Measurements from ENCODE around the gene ZCCHC3. TPM values are rescaled to one million over a fixed set of nuclear protein-coding genes. Genes with fewer than 3 reads are reported as not detected.

ZCCHC3 gene
- total and polyA plus RNA-seq, 2 donors (not counting 3 experiments of a cell fraction or from before 2014, with no cell fraction given), result 14.8 to 22.0 TPM

DNA sequence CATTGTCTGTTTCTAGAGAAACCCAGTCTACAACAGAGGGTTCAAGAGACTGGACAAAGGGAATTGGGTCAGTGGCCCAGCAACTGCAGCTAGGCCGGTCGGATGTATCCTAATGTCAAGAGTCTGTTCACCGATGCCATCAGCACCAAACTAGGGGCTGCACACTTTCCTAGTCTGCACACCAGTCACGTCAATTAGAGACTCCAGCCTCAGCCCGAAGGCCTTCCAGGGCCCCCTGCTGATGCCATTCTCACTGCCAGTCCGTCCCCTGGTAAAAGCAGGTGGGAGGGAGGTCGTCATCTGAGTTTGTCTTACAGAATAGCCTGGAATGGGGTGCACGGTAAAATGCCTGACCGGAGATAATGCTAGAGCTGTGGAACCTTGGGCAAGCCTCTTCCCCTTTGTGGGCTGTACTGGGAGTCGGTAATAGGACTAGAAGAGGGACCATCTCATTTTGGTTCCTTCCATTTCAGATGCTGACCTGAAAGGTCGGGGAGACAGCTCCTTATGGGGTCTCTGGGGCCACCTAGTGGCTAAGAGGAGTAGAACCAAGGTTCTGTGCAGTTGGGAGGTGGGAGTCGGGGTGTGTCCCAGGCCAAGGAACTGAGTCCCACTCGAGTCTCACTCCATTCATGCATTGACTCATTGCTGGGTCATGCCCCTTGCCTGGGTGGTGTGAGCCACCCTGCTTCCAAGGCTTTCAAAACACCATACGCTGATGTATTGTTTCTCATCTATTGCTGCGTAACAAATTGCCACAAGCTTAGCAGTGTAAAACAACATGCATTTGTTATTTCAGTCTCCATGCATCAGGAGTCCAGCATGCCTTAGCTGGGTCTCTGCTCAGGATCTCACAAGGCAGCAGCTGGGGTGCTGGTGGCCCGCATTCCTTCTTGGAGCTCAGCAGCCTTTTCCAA lies 33.1 kb downstream of the ZCCHC3 start:
- no peaks in the 10 kb centered on the region for H3K9me3 ChIP-seq (replicated peaks; ENCODE audit: control insufficient read depth, insufficient read depth, low read length)
- H3K36me3 ChIP-seq (ENCODE audit: control insufficient read depth in 2 of 2, extremely low read depth in 1 of 2, insufficient read depth in 2 of 2, low read length in 2 of 2), result no peaks in the 10 kb centered on the region
- H3K79me2 ChIP-seq (ENCODE audit: control insufficient read depth, insufficient read depth, low read length), result peaks cover 15% of the 10 kb centered on the region
- ChIA-PET CTCF (interaction anchor here (0.5 to 4.6 kb wide), 32 partner anchors 9 to 315 kb away, joined by 3 to 66 read pairs (median 6); partner anchors contain the start of genes DEFB132, NRSN2 and ZCCHC3), POLR2A (interaction anchor here (2.0 kb wide), 1 partner anchor 15 kb away, joined by 4 read pairs; no protein-coding TSS in a partner anchor)
- H2AFZ ChIP-seq (ENCODE audit: low read depth, low read length), result no peak overlapping the region
- H3K27ac ChIP-seq (ENCODE audit: insufficient read depth, low read depth, low read length), result no peak overlapping the region
- H3K4me1 ChIP-seq (ENCODE audit: control insufficient read depth, extremely low read depth, insufficient read depth, low read length), result peaks cover 16% of the 10 kb centered on the region
- H4K20me1 ChIP-seq (replicated peaks; ENCODE audit: control insufficient read depth, extremely low read depth, insufficient read depth, low read length), result no peaks in the 10 kb centered on the region
- no peak for TF ChIP-seq EZH2 (IDR thresholded peaks at IDR 0.05; ENCODE audit: borderline replicate concordance, low read depth, low read length, severe bottlenecking)
- TF ChIP-seq FOS (IDR thresholded peaks at IDR 0.05; ENCODE audit: borderline replicate concordance, insufficient read depth, low read length), result no peak
- no peak for TF ChIP-seq MYC (IDR thresholded peaks at IDR 0.05; ENCODE audit: low read depth, low read length)
- no peak for TF ChIP-seq POLR2AphosphoS5 (IDR thresholded peaks at IDR 0.05; ENCODE audit: insufficient read depth, low read depth, low read length)
- TF ChIP-seq, protein P1, sequence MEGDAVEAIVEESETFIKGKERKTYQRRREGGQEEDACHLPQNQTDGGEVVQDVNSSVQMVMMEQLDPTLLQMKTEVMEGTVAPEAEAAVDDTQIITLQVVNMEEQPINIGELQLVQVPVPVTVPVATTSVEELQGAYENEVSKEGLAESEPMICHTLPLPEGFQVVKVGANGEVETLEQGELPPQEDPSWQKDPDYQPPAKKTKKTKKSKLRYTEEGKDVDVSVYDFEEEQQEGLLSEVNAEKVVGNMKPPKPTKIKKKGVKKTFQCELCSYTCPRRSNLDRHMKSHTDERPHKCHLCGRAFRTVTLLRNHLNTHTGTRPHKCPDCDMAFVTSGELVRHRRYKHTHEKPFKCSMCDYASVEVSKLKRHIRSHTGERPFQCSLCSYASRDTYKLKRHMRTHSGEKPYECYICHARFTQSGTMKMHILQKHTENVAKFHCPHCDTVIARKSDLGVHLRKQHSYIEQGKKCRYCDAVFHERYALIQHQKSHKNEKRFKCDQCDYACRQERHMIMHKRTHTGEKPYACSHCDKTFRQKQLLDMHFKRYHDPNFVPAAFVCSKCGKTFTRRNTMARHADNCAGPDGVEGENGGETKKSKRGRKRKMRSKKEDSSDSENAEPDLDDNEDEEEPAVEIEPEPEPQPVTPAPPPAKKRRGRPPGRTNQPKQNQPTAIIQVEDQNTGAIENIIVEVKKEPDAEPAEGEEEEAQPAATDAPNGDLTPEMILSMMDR (IDR thresholded peaks at IDR 0.05; ENCODE audit: extremely low read depth in 1 of 2, insufficient read depth in 1 of 2, low read depth in 1 of 2, low read length in 2 of 2), result peak; percentile 84 to 97
- H3K4me2 ChIP-seq (ENCODE audit: insufficient read depth, low read length), result no peak overlapping the region
- FAIRE-seq, result peak; percentile 92
- BruUV-seq (replicated peaks), result no TSS peak
- intact Hi-C loops (cut with micrococcal nuclease) (loop anchor here (1.0 kb wide), 4 partner anchors 33 to 121 kb away; partner anchors contain the start of gene ZCCHC3), dilution Hi-C loops (cut with MboI; ENCODE audit: extremely low pct_ligation_motif_present, low sequenced_read_pairs) (no loop called here)
- no peaks in the 10 kb centered on the region for H3K27me3 ChIP-seq (ENCODE audit: control insufficient read depth in 2 of 2, insufficient read depth in 2 of 2, low read length in 2 of 2)
- H3K9ac ChIP-seq (replicated peaks; ENCODE audit: extremely low read depth, insufficient read depth, low read length), result no peak overlapping the region
- H3K4me3 ChIP-seq (replicated peaks in 1 of 3; ENCODE audit: insufficient read depth in 1 of 3, low read depth in 1 of 3, low read length in 3 of 3), result no peak overlapping the region
- no peaks in the 10 kb centered on the region for H3K9me1 ChIP-seq (replicated peaks; ENCODE audit: control insufficient read depth, extremely low read depth, insufficient read depth, low read length)
- DNase-seq (ENCODE audit: low read depth, low spot score), result peak; percentile 65

Data from endothelial cell of umbilical vein (primary cell).